ENCODE results near the gene PTPRD. TPM values are rescaled to one million over a fixed set of nuclear protein-coding genes. Genes with fewer than 3 reads are reported as not detected.

The PTPRD gene
- total RNA-seq, 1 donor from 2014 or later = 136 TPM

DNA sequence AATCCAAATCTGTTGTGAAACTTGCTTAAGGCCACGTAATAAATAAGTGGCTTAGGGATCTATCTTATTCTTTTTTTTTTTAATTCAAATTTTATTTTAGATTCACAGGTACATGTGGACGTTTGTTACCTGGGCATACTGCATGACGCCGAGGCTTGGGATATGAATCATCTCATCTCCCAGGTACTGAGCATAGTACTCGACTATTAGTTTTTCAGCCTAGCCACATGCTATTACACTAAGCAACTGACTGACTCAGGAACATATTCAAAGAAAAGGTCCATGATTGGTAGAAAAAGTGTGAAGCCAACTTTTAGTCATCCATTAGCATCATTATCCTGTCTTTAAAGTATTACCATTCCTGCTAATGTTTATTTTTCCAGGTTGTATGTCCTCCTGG lies 1709.7 kb downstream of the PTPRD start:
- H3K4me1 ChIP-seq = no peaks in the 10 kb centered on the region
- Mint-ChIP-seq H3K27me3 (ENCODE audit: insufficient read depth, low read depth) (no peaks in the 10 kb centered on the region), H3K4me1 (no peaks in the 10 kb centered on the region), H3K27ac (no peak overlapping the region), H3K36me3 (no peaks in the 10 kb centered on the region), H3K9me3 (peaks cover 2% of the 10 kb centered on the region), H3K4me3 (no peak overlapping the region)
- no peak overlapping the region for H3K27ac ChIP-seq
- no peaks in the 10 kb centered on the region for H3K9me3 ChIP-seq (ENCODE audit: low read depth)
- H3K9ac ChIP-seq = no peak overlapping the region
- no peak overlapping the region for H2AFZ ChIP-seq (replicated peaks)
- TF ChIP-seq EZH2phosphoT487 (IDR thresholded peaks at IDR 0.05) (no peak), EZH2 (IDR thresholded peaks at IDR 0.05) (no peak), CTCF (IDR thresholded peaks at IDR 0.05) (no peak)
- no peak overlapping the region for H3K4me2 ChIP-seq
- no peak for DNase-seq (ENCODE audit: low spot score)
- no peaks in the 10 kb centered on the region for H3F3A ChIP-seq (ENCODE audit: low read depth)
- no peaks in the 10 kb centered on the region for H3K79me2 ChIP-seq (ENCODE audit: low read depth)
- no peaks in the 10 kb centered on the region for H3K36me3 ChIP-seq
- H4K20me1 ChIP-seq (ENCODE audit: low read depth) = no peaks in the 10 kb centered on the region
- no peak overlapping the region for H3K4me3 ChIP-seq
- no peaks in the 10 kb centered on the region for H3K27me3 ChIP-seq

- Histone ChIP-seq H3K27ac (no peak overlapping the region), H3K4me2 (no peak overlapping the region), H3K4me3 (no peak overlapping the region), H3K36me3 (no peaks in the 10 kb centered on the region), H4K20me1 (ENCODE audit: low read depth) (no peaks in the 10 kb centered on the region), H3K9ac (no peak overlapping the region), H2AFZ (replicated peaks) (peak overlapping the region; percentile 44), H3K9me3 (ENCODE audit: low read depth) (no peaks in the 10 kb centered on the region), H3F3A (ENCODE audit: low read depth) (no peaks in the 10 kb centered on the region), H3K4me1 (no peaks in the 10 kb centered on the region), H3K27me3 (no peaks in the 10 kb centered on the region), H3K79me2 (ENCODE audit: low read depth) (no peaks in the 10 kb centered on the region)
- Mint-ChIP-seq H3K4me1 (no peaks in the 10 kb centered on the region), H3K27ac (no peak overlapping the region), H3K9me3 (no peaks in the 10 kb centered on the region), H3K36me3 (no peaks in the 10 kb centered on the region), H3K27me3 (ENCODE audit: insufficient read depth, low read depth) (no peaks in the 10 kb centered on the region), H3K4me3 (no peak overlapping the region)
- TF ChIP-seq EZH2phosphoT487 (IDR thresholded peaks at IDR 0.05) = no peak
- TF ChIP-seq EZH2 (IDR thresholded peaks at IDR 0.05) = no peak
- TF ChIP-seq CTCF (IDR thresholded peaks at IDR 0.05) = no peak
- DNase-seq (ENCODE audit: low spot score) = no peak
Observed at GRCh38 chr9:8901146-8901545, 1711.7 kb downstream of the PTPRD start.

GRCh38 chr9:8899511-8899910 lies 1713.3 kb downstream of the PTPRD start:
- Mint-ChIP-seq H3K27ac (no peak overlapping the region), H3K27me3 (ENCODE audit: insufficient read depth, low read depth) (no peaks in the 10 kb centered on the region), H3K4me3 (no peak overlapping the region), H3K9me3 (no peaks in the 10 kb centered on the region), H3K36me3 (no peaks in the 10 kb centered on the region), H3K4me1 (peaks cover 14% of the 10 kb centered on the region)
- no peak for DNase-seq (ENCODE audit: low spot score)
- no peak overlapping the region for H3K4me3 ChIP-seq
- no peaks in the 10 kb centered on the region for H4K20me1 ChIP-seq (ENCODE audit: low read depth)
- no peaks in the 10 kb centered on the region for H3F3A ChIP-seq (ENCODE audit: low read depth)
- TF ChIP-seq EZH2phosphoT487 (IDR thresholded peaks at IDR 0.05) = no peak
- no peak for TF ChIP-seq EZH2 (IDR thresholded peaks at IDR 0.05)
- no peak for TF ChIP-seq CTCF (IDR thresholded peaks at IDR 0.05)
- no peaks in the 10 kb centered on the region for H3K36me3 ChIP-seq
- no peak overlapping the region for H3K27ac ChIP-seq
- no peak overlapping the region for H3K9ac ChIP-seq
- H3K4me1 ChIP-seq = peaks cover 9% of the 10 kb centered on the region
- H3K79me2 ChIP-seq (ENCODE audit: low read depth) = no peaks in the 10 kb centered on the region
- no peaks in the 10 kb centered on the region for H3K27me3 ChIP-seq
- no peaks in the 10 kb centered on the region for H3K9me3 ChIP-seq (ENCODE audit: low read depth)
- no peak overlapping the region for H3K4me2 ChIP-seq
- H2AFZ ChIP-seq (replicated peaks) = no peak overlapping the region

All from neural progenitor cell (in vitro differentiated cells).